ENCODE measurements around the gene PIP4P1.
"Not testable (repeated sequence)": the region's sequence is repeated elsewhere in the genome, so short reads cannot be mapped to it uniquely, and the experiment has no call there.

The PIP4P1 gene

DNA sequence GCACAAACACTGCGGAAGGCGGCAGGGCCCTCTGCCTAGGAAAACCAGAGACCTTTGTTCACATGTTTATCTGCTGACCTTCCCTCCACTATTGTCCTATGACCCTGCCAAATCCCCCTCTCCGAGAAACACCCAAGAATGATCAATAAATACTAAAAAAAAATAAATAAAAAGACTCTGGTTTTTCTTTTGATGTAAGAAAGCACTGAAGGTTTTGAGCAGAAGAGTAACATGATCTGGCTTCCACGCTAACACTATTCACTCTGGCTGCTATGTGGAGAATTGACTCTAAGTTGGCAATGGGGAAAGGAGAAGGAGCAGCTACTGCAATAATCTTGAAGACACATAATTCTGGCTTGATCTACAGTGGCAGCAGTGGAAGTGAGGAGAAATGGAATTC lies 17.6 kb downstream of the PIP4P1 start:
- not testable (repeated sequence) for H3K27me3 ChIP-seq (ENCODE audit: control insufficient read depth, insufficient read depth, low read length); H3K9ac ChIP-seq (ENCODE audit: low read length)

DNA sequence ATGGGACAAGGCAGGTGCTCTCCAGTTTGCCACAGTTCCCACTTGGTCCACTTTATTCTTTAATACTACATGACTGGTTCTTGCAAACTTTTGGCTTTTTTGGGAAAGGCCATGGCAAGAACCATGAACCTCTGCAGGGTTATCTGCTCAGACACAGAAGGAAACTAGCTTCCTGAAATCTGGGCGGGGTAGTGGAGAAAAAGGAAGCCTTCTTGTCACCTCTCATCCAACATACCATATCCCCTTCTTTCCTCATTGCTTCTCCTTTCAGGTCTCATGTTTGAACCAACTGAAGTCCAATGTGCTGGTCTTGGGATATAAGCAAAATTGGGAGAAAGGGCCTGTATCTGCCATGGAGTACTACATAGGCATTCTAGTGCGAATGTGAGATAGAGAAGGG lies 19.8 kb downstream of the PIP4P1 start:
- Histone ChIP-seq H3K4me3 (ENCODE audit: low read length) (no peak overlapping the region), H3K4me1 (ENCODE audit: control insufficient read depth, insufficient read depth, low read length) (peaks cover 12% of the 10 kb centered on the region), H3K9ac (ENCODE audit: low read length) (no peak overlapping the region), H3K36me3 (ENCODE audit: control insufficient read depth, insufficient read depth, low read length) (no peaks in the 10 kb centered on the region), H3K9me3 (ENCODE audit: control insufficient read depth, low read length) (no peaks in the 10 kb centered on the region), H3K27me3 (ENCODE audit: control insufficient read depth, insufficient read depth, low read length) (no peaks in the 10 kb centered on the region)

More for the DNA sequence above, 17.6 kb downstream of the PIP4P1 start:
- peaks cover 15% of the 10 kb centered on the region for H3K36me3 ChIP-seq (ENCODE audit: control insufficient read depth, insufficient read depth, low read length)
- not testable (repeated sequence) for H3K4me3 ChIP-seq (ENCODE audit: low read length); H3K9me3 ChIP-seq (ENCODE audit: control insufficient read depth, low read length)
- H3K4me1 ChIP-seq (ENCODE audit: control insufficient read depth, insufficient read depth, low read length): peaks cover 12% of the 10 kb centered on the region

DNA sequence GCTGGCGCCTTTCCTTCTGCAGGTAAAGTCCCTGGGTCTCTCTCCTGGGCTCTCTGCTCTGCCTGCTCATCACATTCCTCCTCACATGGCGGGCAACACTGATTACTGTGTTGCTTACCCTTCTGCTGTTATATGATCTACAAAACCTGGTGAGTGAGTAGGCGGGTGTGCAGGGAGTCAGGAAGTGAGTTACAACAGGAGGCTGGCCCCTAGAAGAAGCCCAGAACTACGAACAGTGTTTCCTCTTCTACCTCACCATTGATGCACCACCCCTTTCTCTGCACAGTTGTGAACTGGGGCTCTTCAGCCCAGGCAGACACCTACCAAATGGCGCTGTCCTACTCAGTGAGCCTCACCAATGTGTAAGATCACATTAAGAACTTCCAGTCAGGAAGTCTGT lies 20.4 kb downstream of the PIP4P1 start:
- no peak overlapping the region for H3K4me3 ChIP-seq (ENCODE audit: low read length)
- H3K27me3 ChIP-seq (ENCODE audit: control insufficient read depth, insufficient read depth, low read length): no peaks in the 10 kb centered on the region
- H3K9me3 ChIP-seq (ENCODE audit: control insufficient read depth, low read length): no peaks in the 10 kb centered on the region
- H3K4me1 ChIP-seq (ENCODE audit: control insufficient read depth, insufficient read depth, low read length): peaks cover 12% of the 10 kb centered on the region
- H3K9ac ChIP-seq (ENCODE audit: low read length): no peak overlapping the region
- no peaks in the 10 kb centered on the region for H3K36me3 ChIP-seq (ENCODE audit: control insufficient read depth, insufficient read depth, low read length)

DNA sequence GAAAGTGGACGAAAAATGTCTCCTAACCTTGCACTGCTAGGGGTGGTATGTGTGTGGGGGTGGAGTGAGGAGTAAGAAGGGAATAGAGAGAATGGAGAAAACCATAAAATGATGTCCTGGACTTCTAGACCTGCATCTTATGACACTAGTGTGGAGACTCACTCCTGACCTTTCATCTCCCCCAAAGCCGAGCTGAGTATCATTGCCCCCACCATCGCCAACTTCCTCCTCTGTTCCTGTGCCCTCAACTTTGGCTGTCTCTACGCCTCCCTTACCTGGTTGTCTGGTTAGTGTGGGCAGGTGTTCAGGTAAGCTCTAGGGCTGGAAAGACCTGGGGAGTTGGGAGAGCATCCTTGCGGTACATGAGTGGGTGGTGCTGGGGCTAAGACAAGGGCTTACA lies 20.8 kb downstream of the PIP4P1 start:
- Histone ChIP-seq H3K4me3 (ENCODE audit: low read length) (no peak overlapping the region), H3K27me3 (ENCODE audit: control insufficient read depth, insufficient read depth, low read length) (no peaks in the 10 kb centered on the region), H3K36me3 (ENCODE audit: control insufficient read depth, insufficient read depth, low read length) (no peaks in the 10 kb centered on the region), H3K9ac (ENCODE audit: low read length) (no peak overlapping the region), H3K9me3 (ENCODE audit: control insufficient read depth, low read length) (no peaks in the 10 kb centered on the region), H3K4me1 (ENCODE audit: control insufficient read depth, insufficient read depth, low read length) (peaks cover 12% of the 10 kb centered on the region)

DNA sequence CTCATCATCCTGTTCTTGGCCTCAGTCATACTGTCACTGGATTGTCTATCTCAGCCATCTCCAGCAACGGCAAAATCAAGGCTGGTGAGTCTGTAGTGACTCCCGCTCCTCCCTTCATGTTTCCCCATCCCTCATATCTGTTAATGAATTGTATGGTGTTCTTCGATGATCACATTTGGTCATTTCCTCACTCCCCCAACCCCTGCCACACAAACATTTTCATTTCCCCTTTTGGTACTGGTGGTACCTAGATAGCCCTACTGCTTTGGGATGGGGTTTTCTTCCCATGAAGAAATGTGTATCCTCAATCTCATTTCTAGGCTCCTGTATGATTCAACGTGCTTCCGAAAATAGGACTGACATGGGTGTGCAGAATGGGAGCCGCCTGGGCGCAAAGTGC lies 22.6 kb downstream of the PIP4P1 start:
- Histone ChIP-seq H3K9me3 (ENCODE audit: control insufficient read depth, low read length) (no peaks in the 10 kb centered on the region), H3K27me3 (ENCODE audit: control insufficient read depth, insufficient read depth, low read length) (no peaks in the 10 kb centered on the region), H3K4me3 (ENCODE audit: low read length) (no peak overlapping the region), H3K36me3 (ENCODE audit: control insufficient read depth, insufficient read depth, low read length) (no peaks in the 10 kb centered on the region), H3K9ac (ENCODE audit: low read length) (no peak overlapping the region), H3K4me1 (ENCODE audit: control insufficient read depth, insufficient read depth, low read length) (peaks cover 12% of the 10 kb centered on the region)

DNA sequence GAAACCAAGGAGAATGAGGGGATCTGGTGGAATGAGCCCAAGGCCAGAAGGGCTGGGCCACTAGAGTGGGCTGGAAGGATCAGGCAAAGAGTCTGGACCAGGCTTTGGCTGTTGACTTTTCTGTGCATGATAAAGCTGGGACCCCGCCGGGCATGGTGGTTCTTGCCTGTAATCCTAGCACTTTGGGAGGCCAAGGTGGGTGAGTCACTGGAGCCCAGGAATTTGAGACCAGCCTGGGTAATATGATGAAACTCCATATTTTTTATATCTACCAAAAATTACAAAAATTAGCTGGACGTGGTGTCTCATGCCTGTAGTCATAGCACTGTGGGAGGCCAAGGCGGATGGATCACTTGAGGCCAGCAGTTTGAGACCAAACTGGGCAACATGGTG lies 24.9 kb downstream of the PIP4P1 start:
- Histone ChIP-seq H3K4me1 (ENCODE audit: control insufficient read depth, insufficient read depth, low read length) (peaks cover 12% of the 10 kb centered on the region), H3K9ac (ENCODE audit: low read length) (no peak overlapping the region), H3K36me3 (ENCODE audit: control insufficient read depth, insufficient read depth, low read length) (no peaks in the 10 kb centered on the region), H3K27me3 (ENCODE audit: control insufficient read depth, insufficient read depth, low read length) (no peaks in the 10 kb centered on the region), H3K4me3 (ENCODE audit: low read length) (no peak overlapping the region), H3K9me3 (ENCODE audit: control insufficient read depth, low read length) (no peaks in the 10 kb centered on the region)

DNA sequence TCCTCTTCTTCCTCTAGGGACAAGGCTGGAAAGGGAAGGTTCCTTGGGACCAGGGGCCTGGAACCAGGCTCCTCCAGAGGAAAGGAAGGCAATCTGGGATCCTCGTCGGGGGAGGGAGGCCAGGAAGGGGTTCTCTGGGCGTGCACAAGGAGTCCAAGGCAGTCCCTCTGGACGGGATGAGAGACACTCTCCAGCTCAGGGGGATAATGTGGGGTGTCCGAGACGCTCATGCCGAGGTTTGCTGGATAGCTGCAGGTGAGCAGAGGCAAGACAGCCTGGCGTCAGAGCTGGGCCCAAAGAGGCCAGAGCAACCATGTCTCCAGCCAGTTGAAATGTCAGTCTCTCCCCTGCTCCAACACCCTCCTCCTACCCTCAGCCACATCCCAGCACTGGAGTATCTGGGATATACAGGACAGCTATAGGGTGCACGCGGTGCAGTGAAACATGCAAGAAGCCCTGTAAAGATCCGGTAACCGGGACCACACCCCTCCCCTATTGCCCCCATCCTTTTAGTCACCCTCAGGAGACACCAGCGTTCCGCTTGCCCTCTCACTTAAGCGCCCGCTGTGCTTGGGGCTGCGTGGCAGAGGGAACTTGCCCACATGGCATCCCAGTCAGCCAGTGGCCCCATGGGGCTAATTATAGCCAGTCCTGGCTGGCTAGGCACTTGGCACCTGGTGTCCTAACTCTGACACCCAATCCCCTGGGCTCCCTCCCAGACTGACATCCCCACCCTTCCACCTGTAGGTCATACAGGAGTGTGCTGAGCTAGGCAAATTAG lies 25.5 kb downstream of the PIP4P1 start, which contains the start of gene KLHL33:
KLHL33 (minus strand) TSS at position 585 of the 781 bp plus-strand sequence; CDS start at position 230, 355 bp downstream.
- Histone ChIP-seq H3K9ac (ENCODE audit: low read length) (no peak within 1 kb of the TSS), H3K4me3 (ENCODE audit: low read length) (no peak within 1 kb of the TSS), H3K36me3 (ENCODE audit: control insufficient read depth, insufficient read depth, low read length) (no peaks in the 10 kb centered on the region), H3K27me3 (ENCODE audit: control insufficient read depth, insufficient read depth, low read length) (no peaks in the 10 kb centered on the region), H3K9me3 (ENCODE audit: control insufficient read depth, low read length) (no peaks in the 10 kb centered on the region), H3K4me1 (ENCODE audit: control insufficient read depth, insufficient read depth, low read length) (peaks cover 10% of the 10 kb centered on the region)

DNA sequence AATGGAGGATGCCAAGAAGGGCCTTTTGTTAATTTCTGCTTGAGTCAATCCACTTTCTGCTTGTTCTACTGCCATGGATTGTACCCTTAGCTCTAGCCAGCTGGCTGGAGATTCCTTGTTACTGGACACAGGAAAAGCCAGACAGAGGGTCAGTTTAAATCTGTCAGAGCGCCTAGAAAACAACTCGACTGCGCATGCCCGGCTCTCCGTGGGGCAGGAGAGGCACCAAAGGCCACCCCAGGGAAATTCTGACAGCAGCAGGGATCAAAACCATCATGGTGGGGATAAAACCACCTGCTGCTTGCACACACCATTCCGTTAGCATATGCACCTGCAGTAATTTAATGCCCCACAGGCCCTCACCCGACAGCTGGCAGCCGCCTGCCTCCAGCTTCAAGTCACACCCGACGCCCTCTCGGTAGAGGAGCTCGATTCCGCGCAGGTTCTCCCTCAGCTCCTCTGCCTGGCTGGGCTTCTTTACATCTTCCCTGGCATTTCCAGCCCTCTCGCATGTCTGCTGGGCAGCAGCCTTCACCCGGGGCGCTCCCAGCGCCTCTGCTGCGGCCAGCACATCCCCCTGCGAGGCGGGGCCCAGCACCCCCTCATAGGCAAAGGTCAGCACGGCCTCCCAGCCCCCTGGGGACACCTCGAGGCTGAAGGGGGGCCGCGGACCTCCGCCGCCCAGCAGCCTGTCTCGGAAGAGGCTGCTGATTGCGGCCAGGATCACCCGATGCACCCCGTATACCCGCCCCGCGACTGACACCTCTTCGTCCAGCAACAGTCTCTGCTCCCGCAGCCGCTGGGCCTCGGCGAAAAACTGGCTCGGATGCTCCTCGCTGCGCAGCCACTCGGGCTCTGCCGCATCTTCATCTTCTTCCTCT lies 26.3 kb downstream of the PIP4P1 start:
- Histone ChIP-seq H3K4me1 (ENCODE audit: control insufficient read depth, insufficient read depth, low read length) (peaks cover 10% of the 10 kb centered on the region), H3K9ac (ENCODE audit: low read length) (no peak overlapping the region), H3K36me3 (ENCODE audit: control insufficient read depth, insufficient read depth, low read length) (no peaks in the 10 kb centered on the region), H3K9me3 (ENCODE audit: control insufficient read depth, low read length) (no peaks in the 10 kb centered on the region), H3K27me3 (ENCODE audit: control insufficient read depth, insufficient read depth, low read length) (no peaks in the 10 kb centered on the region), H3K4me3 (ENCODE audit: low read length) (no peak overlapping the region)

DNA sequence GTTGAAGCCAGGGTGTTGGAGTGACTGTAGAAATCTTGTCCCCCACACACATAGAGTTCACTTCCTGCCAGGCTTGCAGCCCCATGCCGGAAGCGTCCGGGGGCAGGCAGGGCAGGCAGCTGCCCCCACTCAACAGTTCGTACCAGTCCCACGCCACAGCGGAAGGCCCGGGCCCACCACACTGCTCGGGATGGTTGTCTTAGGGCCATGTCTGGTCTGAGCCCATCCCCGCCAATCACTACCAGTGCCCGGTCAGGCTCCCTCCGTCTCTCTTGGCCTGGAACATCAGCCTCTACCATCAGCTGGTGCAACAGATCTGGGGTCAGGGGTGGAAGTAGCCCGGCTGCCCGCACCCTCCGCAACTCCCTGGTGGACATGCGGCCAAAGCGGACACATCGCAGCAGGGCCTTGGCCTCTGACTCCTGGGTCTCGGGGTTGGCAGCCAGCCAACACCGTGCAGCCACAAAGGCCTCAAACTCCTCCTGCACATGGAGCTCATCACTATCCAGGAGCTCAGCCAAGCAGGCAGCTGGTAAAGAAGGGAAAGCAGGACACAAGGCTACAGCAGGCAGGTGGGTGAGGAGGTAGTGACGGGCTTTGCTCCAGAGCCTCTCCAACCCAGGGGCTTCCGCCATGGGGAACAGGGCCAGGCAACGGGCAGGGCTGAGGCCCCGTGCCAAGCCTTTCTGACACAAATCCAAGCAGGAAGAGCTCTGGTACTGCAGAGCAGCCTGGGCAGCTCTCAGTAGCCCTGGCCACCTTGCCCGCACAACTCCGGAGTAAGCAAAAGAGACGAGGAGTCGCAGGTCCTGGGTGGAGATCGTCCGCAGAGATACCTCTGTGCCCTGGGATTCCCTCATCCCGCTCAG lies 31.2 kb downstream of the PIP4P1 start:
- Histone ChIP-seq H3K9ac (ENCODE audit: low read length) (no peak overlapping the region), H3K27me3 (ENCODE audit: control insufficient read depth, insufficient read depth, low read length) (no peaks in the 10 kb centered on the region), H3K4me3 (ENCODE audit: low read length) (no peak overlapping the region), H3K4me1 (ENCODE audit: control insufficient read depth, insufficient read depth, low read length) (peaks cover 19% of the 10 kb centered on the region), H3K36me3 (ENCODE audit: control insufficient read depth, insufficient read depth, low read length) (no peaks in the 10 kb centered on the region), H3K9me3 (ENCODE audit: control insufficient read depth, low read length) (no peaks in the 10 kb centered on the region)

DNA sequence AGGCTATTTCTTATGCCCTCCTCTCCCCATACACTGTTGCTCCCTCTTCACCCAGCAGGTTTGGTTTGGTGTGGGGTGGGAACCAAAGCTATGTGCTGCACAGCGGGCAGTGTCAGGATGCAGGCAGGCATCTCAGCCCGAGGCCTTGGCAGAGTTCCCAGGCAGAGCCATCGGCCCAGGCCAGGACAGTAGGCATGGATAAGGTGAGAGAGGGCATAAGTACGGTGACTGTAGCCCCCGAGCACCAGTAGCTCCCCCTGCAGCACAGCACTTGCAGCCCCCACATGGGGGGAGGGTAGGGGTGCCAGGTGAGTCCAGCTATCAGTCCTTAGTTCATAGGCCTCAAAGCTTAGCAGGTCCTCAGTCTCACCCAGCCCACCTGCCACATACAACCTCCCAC lies 32.4 kb downstream of the PIP4P1 start:
- no peak overlapping the region for H3K9ac ChIP-seq (ENCODE audit: low read length)
- H3K4me3 ChIP-seq (ENCODE audit: low read length): no peak overlapping the region
- peaks cover 24% of the 10 kb centered on the region for H3K4me1 ChIP-seq (ENCODE audit: control insufficient read depth, insufficient read depth, low read length)
- no peaks in the 10 kb centered on the region for H3K9me3 ChIP-seq (ENCODE audit: control insufficient read depth, low read length)
- H3K36me3 ChIP-seq (ENCODE audit: control insufficient read depth, insufficient read depth, low read length): no peaks in the 10 kb centered on the region
- no peaks in the 10 kb centered on the region for H3K27me3 ChIP-seq (ENCODE audit: control insufficient read depth, insufficient read depth, low read length)

DNA sequence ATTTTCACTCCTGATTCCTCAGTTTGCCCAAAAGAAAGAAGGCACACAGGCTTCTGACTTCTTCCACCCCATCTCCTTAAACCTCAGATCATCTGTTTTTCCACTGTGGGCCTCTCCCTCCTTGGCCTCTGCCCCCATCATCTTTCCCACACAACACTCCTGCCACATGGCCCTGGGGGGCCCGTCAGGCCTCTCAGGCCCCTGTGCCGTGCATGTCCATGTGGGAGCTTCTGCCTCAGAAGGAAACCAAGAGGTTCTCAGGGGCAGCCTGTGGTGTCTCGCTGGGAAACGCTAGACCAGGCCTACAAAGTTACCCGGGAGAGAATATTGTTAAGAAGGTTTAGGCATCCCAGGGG lies 33.2 kb downstream of the PIP4P1 start:
- no peaks in the 10 kb centered on the region for H3K9me3 ChIP-seq (ENCODE audit: control insufficient read depth, low read length)
- H3K27me3 ChIP-seq (ENCODE audit: control insufficient read depth, insufficient read depth, low read length): no peaks in the 10 kb centered on the region
- H3K4me1 ChIP-seq (ENCODE audit: control insufficient read depth, insufficient read depth, low read length): peaks cover 24% of the 10 kb centered on the region
- H3K4me3 ChIP-seq (ENCODE audit: low read length): no peak overlapping the region
- H3K9ac ChIP-seq (ENCODE audit: low read length): no peak overlapping the region
- H3K36me3 ChIP-seq (ENCODE audit: control insufficient read depth, insufficient read depth, low read length): no peaks in the 10 kb centered on the region

Measured in mucosa of stomach (tissue), 1 donor.